ENCODE data around the gene CYLD.

Gene CYLD

DNA sequence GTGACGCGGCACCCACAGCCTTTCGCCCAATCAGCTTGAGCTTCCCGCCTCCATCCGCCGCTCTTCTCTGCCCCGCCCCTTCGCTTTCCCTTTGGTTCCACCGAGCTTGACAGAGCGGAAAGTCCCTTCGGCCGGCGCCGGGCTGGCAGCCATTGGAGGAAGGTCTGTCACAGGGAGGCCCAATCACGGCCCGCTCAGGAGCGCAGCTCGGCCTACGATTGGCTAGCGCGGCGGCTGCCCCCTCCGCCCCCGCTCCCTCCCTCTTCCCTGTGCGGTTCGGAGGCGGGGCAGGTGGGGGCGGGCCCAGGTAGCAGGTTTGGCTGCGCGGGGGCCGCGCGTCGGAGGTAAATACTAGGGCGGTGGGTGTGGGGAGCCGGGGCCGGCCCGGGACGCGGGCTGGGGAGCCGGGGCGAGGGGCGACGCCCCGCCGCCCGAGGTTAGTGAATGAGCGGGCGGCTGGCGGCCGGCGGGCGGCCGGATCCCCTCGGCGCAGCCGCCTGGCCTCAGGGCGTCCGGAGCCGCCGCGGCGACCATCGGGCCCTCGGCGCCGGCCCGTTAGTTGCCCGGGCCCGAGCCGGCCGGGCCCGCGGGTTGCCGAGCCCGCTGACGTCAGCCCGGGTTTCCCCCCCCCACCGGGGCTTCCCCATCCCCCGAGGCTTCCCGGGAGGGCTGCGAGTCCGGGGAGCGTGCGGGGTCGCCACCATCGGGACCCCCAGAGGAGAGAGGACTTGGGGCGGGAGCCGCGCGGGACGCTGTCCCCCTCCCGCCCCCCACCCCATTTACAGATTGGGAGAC is at the start of gene CYLD:
TSS of gene CYLD (plus strand) at position 306 of the 795 bp plus-strand sequence. CDS start 7,613 bp downstream, outside the sequence.
- DNase-seq = peak; percentile 96

DNA sequence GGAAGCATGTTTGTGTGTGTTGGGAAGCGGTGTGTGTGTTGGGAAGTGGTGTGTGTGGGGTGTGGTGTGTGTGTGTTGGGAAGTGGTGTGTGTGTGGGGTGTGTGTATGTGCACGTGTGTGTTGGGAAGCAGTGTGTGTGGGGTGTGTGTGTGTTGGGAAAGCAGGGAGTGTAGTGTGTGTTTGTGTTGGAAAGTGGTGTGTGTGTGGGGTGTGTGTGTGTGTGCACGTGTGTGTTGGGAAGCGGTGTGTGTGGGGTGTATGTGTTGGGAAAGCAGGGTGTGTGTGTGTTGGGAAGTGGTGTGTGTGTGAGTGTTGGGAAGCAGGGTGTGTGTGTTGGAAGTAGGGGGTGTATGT is 49.3 kb upstream of the CYLD start:
- no peak for DNase-seq

DNA sequence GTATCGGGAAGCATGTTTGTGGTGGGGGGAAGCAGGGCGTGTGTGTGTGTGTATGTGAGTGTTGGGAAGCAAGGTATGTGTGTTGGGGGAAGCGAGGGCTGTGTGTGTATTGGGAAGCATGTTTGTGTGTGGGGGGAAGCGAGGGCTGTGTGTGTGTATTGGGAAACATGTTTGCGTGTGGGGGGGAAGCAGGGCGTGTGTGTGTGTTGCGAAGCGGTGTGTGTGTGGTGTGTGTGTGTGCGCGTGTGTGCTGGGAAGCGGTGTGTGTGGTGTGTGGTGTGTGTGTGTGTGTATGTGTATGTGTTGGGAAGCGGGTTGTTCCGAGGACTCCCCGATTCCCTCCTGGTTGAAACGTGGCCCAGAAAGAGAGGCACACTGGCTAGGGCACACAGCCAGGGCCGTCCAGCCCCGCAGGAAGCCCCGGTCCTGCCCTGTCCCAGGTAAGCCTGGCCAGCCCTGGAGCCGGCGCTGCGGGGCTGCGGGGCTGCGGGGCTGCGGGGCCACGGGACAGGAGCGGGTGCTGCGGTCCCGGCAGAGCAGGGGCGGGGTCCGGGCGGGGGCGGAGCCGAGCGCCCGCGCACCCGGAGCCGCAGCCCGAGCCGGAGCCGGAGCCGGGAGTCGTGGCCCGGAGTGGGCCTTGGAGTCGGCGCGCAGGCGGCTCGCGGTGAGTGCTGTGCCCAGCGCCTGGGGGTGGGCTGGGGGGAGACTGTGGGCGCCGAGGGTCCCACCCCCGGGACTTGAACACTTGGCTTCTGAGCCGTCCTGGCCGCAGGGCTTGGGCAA is 48.7 kb upstream of the CYLD start, which contains the start of gene NOD2:
TSS of gene NOD2 (plus strand) at position 608 of the 783 bp plus-strand sequence. CDS start 5,890 bp downstream, outside the sequence.
- no peak for DNase-seq

DNA sequence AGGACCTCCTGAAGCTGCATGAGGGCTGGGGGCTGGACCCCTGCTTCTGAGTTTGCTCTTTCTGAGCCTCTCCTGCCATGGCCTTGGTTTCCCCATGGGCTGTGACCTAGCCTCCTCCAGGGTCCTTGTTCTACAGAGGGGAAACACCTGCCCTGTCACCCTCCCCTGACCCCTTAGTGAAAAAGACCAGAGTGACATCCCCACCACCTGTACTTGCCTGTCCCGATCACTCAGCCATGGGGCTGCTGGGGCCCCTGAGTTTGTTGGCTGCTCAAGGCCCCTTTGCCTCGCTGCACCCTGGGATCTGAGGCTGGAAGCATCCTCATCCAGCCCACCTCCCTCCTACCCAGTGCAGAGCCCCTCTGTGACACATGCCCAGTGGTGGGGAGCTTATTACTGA is 47.7 kb upstream of the CYLD start:
- DNase-seq = no peak

GRCh38 chr16:50695017-50696000 is 46.6 kb upstream of the CYLD start:
- no peak for DNase-seq

DNA sequence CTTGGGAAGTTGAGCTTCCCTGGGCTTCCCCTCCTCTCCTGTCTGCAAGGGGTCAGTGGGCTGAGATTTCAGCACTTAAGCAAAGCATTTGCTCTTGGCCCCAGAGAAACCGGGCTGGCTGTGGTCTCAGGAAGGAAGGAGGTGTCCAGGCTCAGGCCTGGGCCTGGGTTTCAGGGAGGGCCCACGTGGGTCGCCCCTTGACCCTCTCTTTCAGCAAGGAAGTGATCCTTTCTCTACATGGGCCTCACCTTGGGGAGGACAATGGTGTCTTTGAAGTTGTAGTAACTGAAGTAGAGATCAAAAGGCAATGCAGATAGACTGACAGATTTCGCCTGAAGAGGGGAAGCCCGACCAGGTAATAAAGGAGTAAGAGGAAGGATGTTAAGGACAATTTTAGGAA is 45.8 kb upstream of the CYLD start:
- no peak for DNase-seq

- peak; percentile 76 for DNase-seq
Observed at GRCh38 chr16:50696575-50697420, 45.1 kb upstream of the CYLD start.

DNA sequence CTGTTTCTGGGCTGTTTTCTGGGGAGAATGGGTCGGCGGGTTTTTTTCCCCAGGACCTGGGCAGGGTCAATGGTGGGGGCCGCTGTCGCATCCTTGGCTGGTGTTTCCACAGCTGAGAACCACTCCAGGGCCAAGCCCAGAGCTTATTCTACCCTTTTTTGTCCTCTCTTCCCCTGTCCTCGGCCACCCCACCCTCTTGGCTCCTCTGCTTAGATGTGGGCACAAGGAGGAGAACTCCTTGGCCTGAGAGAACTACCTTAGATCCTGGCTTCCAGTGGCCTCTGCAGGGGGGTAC is 44.5 kb upstream of the CYLD start:
- DNase-seq = no peak

DNA sequence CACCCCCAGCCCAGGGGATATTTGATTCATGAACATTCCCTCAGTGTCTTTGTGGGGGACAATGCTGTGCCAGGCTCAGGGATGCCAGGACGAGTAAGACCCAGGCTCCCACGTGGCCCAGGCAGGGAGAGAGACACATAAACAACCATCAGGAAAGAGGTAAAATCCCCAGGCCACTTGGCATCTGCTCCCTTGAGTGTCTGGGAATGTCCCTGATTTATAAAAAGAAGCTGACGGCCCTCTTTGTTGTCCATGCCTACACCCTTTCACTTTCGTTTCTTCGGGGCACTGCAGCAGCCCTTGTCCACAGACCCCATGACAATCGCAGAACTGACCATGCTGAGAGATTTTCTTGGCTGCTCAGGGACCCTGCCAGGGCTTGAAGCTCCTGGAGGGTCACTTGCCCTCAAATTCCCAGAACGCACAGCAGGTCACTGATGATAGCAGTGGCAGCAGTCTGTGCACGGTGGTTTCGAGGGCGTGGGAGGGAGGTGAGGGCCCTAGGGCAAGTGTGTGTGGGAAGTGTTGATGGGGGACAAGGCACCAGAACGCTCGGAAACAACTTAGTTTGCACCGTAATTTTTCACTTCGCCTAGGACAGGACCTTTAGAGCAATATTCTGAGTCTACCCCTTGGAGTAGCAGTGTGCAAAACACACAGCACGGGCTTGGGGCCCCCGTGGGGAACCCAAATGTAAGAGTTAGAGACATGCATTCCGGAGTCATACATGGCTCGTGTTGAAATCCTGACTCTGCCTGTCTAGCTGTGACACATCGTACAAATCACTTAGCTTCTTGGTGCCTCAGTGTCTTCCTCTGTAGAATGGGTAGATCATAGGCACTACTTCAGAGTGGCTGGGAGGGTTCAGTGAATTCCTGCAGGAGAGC is 43.8 kb upstream of the CYLD start:
- DNase-seq = peak; percentile 54

DNA sequence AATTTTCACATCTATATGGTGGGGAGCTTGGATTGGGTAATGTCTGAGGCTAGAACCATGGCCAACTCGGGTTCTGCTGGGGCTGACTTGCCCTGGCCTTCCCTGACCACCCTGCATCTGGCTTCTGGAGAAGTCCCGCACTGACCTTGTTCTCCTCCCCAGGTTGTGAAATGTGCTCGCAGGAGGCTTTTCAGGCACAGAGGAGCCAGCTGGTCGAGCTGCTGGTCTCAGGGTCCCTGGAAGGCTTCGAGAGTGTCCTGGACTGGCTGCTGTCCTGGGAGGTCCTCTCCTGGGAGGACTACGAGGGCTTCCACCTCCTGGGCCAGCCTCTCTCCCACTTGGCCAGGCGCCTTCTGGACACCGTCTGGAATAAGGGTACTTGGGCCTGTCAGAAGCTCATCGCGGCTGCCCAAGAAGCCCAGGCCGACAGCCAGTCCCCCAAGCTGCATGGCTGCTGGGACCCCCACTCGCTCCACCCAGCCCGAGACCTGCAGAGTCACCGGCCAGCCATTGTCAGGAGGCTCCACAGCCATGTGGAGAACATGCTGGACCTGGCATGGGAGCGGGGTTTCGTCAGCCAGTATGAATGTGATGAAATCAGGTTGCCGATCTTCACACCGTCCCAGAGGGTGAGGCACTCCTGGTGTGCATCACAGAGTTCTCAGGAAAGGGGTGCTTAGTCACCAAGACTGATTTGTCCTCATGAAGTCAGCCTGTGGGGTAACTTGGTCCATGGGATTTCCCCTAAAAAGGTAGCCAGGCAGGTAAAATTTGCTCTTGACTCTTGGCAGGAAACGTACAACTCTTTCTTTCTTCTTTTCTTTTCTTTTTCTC is 42.3 kb upstream of the CYLD start:
- no peak for DNase-seq

DNA sequence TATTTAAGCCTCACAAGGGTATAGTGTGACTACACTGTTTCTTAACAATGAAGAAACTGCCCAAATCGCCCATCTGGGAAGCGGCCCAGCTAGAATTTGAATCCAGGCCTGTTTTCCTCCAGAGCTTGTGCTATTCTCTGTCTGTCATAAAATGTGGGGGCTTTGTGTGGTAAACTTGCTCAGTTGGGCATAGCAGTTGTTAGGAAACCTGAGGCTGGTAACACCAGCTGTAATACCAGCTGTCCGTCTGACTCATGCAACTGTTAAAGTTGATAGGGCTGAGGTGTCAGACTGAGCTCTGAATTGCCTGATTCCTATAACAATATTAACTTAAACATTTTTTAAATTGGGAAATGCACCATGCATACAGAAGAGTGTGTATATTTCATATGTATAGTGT is 39.2 kb upstream of the CYLD start:
- peak; percentile 75 for DNase-seq

GRCh38 chr16:50704245-50704644 is 37.6 kb upstream of the CYLD start:
- DNase-seq = no peak

GRCh38 chr16:50705436-50706110 is 36.3 kb upstream of the CYLD start:
- DNase-seq = no peak

GRCh38 chr16:50706250-50706649 is 35.6 kb upstream of the CYLD start:
- no peak for DNase-seq

DNA sequence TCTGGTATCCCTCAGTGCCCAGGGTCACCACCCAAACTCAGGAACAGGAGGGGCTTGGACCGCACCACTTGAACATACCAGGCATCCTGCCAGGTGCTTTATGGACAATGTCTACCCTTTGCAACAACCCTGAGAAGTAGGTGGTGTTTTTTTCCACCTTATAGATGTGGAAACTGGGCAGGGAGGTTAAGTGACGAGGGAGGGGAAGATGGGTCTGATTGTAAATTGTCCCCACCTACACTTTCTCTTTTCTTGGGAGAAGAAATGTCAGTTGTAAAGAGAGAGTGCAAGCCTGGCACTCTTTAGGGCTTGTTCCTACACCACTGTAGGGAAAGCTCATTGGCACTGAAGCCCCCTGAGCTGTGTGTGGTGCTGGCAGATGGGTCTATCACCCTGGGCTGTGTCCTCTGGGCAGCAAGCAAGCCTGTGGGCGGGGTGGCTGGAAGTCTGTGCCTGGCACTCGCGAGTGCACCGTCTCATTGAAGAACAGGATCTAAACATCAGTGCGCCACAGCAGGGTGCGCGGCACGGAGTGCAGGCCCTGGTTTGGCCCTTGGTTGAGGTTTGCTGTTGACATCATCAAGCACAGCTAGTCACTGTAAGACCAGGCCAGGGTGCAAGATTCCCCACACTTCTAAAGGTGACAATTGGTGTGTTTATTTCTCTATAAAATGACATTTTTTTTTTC is 33.4 kb upstream of the CYLD start:
- no peak for DNase-seq

- DNase-seq = no peak
Observed at GRCh38 chr16:50709061-50709684, 32.7 kb upstream of the CYLD start.

DNA sequence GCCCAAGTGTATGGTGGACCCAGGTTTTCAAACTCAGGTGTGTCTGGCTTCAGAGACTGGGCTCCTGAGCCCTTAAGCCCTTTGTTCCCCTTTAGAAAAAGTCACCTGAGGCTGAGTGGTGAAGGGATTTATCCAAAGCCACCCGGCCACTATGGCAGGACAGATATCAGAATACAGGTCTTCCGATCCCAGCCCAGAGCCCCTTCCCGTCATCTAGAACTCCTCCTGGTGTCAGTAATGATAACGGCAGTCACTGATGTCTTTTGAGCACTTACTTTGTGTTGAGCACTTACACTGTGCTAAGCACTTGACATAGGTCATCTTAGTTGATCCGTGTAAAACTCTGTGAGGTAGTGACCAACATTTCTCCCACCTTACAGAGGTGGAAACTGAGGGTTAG is 31.9 kb upstream of the CYLD start:
- no peak for DNase-seq

- no peak for DNase-seq
Observed at GRCh38 chr16:50711040-50711439, 30.8 kb upstream of the CYLD start.
